Body of pancreas (tissue), 4 donors: Measurements from ENCODE around the gene SLC2A5.

Experiments
- POLR2A ChIP-seq, 3 donors: fragments of 450-650 bp; IDR thresholded peaks; one replicate each; pipeline ENCODE4 v1.6.1; 2016; ENCODE audit warnings: antibody characterized with exemption in 3 of 3, mild to moderate bottlenecking in 2 of 3
- TF ChIP-seq, protein P1 (sequence below), 7 experiments: fragments of 450-650 bp in 4 of 7; fragments of 200-600 bp in 3 of 7; sonication (generic) in 3 of 7; IDR thresholded peaks; one replicate each; pipeline ENCODE4 v1.5.1; 2016 to 2019; ENCODE audit warnings: antibody characterized with exemption in 7 of 7

DNA sequence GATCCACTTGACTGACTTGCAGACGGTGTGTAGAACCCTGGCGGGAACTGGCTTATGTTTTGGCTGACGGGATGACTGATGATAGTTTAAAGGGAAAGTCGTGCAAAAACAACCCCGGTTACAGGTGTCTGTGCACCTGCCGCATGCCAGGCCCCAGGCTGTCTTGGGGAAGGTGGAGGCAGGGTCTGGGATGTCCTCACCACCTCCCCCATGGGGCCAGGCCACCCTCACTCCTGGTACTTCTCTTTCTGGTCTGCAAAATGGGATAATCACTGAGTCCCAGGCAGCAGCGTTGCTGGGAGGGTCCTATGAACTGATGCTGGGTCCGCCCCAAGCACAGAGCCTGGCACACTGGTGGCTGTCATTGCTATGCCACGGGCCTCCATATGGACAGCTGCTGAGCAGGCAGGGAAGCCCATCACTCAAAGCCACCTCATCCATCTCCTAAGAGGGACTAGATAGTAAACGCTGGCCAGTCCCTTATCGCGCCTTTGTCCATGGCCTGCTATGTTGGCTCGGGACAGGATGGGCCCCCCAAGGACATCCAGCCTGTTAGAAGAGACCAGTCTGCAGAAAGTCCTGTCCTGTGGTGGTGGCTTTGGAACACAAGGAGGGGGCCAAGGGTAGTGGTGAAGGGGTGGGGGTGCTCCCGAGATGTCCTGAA, 28.2 kb downstream of the SLC2A5 start:
- no peak for TF ChIP-seq POLR2A (IDR thresholded peaks at IDR 0.05)
- TF ChIP-seq, protein P1, sequence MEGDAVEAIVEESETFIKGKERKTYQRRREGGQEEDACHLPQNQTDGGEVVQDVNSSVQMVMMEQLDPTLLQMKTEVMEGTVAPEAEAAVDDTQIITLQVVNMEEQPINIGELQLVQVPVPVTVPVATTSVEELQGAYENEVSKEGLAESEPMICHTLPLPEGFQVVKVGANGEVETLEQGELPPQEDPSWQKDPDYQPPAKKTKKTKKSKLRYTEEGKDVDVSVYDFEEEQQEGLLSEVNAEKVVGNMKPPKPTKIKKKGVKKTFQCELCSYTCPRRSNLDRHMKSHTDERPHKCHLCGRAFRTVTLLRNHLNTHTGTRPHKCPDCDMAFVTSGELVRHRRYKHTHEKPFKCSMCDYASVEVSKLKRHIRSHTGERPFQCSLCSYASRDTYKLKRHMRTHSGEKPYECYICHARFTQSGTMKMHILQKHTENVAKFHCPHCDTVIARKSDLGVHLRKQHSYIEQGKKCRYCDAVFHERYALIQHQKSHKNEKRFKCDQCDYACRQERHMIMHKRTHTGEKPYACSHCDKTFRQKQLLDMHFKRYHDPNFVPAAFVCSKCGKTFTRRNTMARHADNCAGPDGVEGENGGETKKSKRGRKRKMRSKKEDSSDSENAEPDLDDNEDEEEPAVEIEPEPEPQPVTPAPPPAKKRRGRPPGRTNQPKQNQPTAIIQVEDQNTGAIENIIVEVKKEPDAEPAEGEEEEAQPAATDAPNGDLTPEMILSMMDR (IDR thresholded peaks at IDR 0.05) = no peak
